Measurements from ENCODE around the gene COX10. TPM values are rescaled to one million over a fixed set of nuclear protein-coding genes. Genes with fewer than 3 reads are reported as not detected.

Gene COX10
- total RNA-seq, 1 experiment from 2014 or later: 13.4 TPM

DNA sequence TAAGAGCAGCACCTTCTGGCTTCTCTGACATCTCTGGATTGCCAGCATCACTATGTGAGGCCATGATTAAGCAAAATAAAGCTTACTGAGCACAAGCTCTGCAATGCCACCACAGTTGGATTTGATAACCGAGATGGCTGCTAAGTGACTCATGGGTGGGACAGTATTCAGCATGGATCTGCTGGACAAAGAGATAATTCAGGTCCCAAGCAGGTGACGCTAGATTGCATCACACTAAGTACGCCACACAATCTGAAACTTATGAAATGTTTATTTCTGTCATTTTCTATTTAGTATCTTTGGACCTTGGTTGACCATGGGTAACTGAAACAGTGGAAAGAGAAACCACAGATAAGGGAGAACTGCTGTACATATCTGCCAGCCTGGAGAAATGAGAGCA, 139.9 kb downstream of the COX10 start:
- Histone ChIP-seq H3K9me3 (ENCODE audit: control insufficient read depth, insufficient read depth, low read depth, low read length) (no peaks in the 10 kb centered on the region), H3K27ac (ENCODE audit: low read length) (no peak overlapping the region), H3K36me3 (ENCODE audit: control insufficient read depth, insufficient read depth, low read length) (no peaks in the 10 kb centered on the region), H3K27me3 (ENCODE audit: control insufficient read depth, insufficient read depth, low read length) (no peaks in the 10 kb centered on the region), H3K4me1 (ENCODE audit: control insufficient read depth, insufficient read depth, low read length) (no peaks in the 10 kb centered on the region), H3K4me3 (ENCODE audit: low read depth in 2 of 2, low read length in 2 of 2) (no peak overlapping the region)
- BruUV-seq (replicated peaks): no TSS peak
- ChIA-PET POLR2A (no interaction called here), CTCF (no interaction called here)
- TF ChIP-seq POLR2AphosphoS5 (IDR thresholded peaks at IDR 0.05; ENCODE audit: low read depth, low read length) (no peak), CTCF (IDR thresholded peaks at IDR 0.05) (no peak), REST (IDR thresholded peaks at IDR 0.05; ENCODE audit: insufficient read depth in 1 of 2, low read depth in 2 of 2, low read length in 1 of 2) (no peak), SIN3A (IDR thresholded peaks at IDR 0.05; ENCODE audit: borderline replicate concordance, insufficient read depth, low read depth, low read length) (no peak), TCF7L2 (IDR thresholded peaks at IDR 0.05; ENCODE audit: low read depth, low read length) (no peak)
- in situ Hi-C loops (cut with HindIII; ENCODE audit: low pct_unique_long_range_greater_than_20kb, low sequenced_read_pairs) (no loop called here), intact Hi-C loops (cut with micrococcal nuclease; ENCODE audit: unreplicated experiment) (no loop called here)
- ATAC-seq (no peak), DNase-seq (ENCODE audit: low read depth, low spot score) (no peak)

DNA sequence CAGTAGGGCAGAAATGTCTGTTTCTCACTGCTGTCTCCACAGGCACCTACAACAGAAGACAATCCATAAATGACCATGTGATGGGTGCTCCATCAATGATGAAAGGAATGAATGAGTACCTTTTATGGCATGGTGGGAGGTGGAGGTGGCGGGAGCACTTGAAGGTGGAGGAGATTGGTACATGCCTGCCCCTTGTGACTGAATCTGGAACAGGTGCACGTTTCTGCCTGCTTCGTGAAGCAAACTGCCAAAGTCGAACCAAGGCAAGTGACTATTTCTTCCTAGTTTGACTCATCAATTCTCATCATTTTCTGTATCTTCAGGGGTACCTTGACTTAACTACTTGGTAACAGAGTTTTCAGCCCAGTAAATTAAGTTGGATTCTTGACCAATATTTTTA, 141.9 kb downstream of the COX10 start:
- Histone ChIP-seq H3K4me3 (ENCODE audit: low read depth in 2 of 2, low read length in 2 of 2) (no peak overlapping the region), H3K4me1 (ENCODE audit: control insufficient read depth, insufficient read depth, low read length) (no peaks in the 10 kb centered on the region), H3K27me3 (ENCODE audit: control insufficient read depth, insufficient read depth, low read length) (no peaks in the 10 kb centered on the region), H3K27ac (ENCODE audit: low read length) (no peak overlapping the region), H3K9me3 (ENCODE audit: control insufficient read depth, insufficient read depth, low read depth, low read length) (no peaks in the 10 kb centered on the region), H3K36me3 (ENCODE audit: control insufficient read depth, insufficient read depth, low read length) (no peaks in the 10 kb centered on the region)
- in situ Hi-C loops (cut with HindIII; ENCODE audit: low pct_unique_long_range_greater_than_20kb, low sequenced_read_pairs): no loop called here
- intact Hi-C loops (cut with micrococcal nuclease; ENCODE audit: unreplicated experiment): no loop called here
- BruUV-seq (replicated peaks): no TSS peak
- POLR2A ChIA-PET: no interaction called here
- DNase-seq (ENCODE audit: low read depth, low spot score): no peak
- CTCF ChIA-PET: no interaction called here
- TF ChIP-seq SIN3A (IDR thresholded peaks at IDR 0.05; ENCODE audit: borderline replicate concordance, insufficient read depth, low read depth, low read length) (no peak), TCF7L2 (IDR thresholded peaks at IDR 0.05; ENCODE audit: low read depth, low read length) (no peak), CTCF (IDR thresholded peaks at IDR 0.05) (no peak)
- ATAC-seq: no peak

DNA sequence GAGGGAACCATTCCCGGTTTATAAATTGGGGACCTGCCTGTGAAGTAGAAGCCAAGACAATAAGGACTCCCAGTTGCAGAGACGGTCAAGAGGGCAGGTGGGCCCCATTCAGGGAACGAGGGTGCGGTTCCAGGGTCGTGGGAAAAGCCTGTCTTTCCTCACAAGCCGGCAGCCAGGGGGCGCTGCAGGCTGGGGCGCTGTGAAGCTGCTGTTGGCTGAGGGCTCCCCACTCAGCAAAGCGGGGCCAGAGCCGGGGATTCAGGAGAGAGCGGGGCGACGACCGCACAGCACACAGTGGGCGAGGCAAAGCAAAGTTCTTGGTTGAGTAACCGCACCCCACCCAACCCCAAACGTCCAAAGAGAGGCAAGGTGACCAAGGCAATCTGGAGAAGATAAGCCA, 142.5 kb downstream of the COX10 start:
- Histone ChIP-seq H3K36me3 (ENCODE audit: control insufficient read depth, insufficient read depth, low read length) (no peaks in the 10 kb centered on the region), H3K4me3 (ENCODE audit: low read depth in 2 of 2, low read length in 2 of 2) (no peak overlapping the region), H3K27me3 (ENCODE audit: control insufficient read depth, insufficient read depth, low read length) (no peaks in the 10 kb centered on the region), H3K27ac (ENCODE audit: low read length) (no peak overlapping the region), H3K4me1 (ENCODE audit: control insufficient read depth, insufficient read depth, low read length) (no peaks in the 10 kb centered on the region), H3K9me3 (ENCODE audit: control insufficient read depth, insufficient read depth, low read depth, low read length) (no peaks in the 10 kb centered on the region)
- ATAC-seq: no peak
- POLR2A ChIA-PET: no interaction called here
- TF ChIP-seq SIN3A (IDR thresholded peaks at IDR 0.05; ENCODE audit: borderline replicate concordance, insufficient read depth, low read depth, low read length) (no peak), CTCF (IDR thresholded peaks at IDR 0.05) (peak; percentile 38; the same call in 1 of the 2 replicates)
- BruUV-seq (replicated peaks): no TSS peak
- in situ Hi-C loops (cut with HindIII; ENCODE audit: low pct_unique_long_range_greater_than_20kb, low sequenced_read_pairs) (no loop called here), intact Hi-C loops (cut with micrococcal nuclease; ENCODE audit: unreplicated experiment) (no loop called here)
- CTCF ChIA-PET: no interaction called here
- no peak for DNase-seq (ENCODE audit: low read depth, low spot score)
